Activated naive CD4-positive, alpha-beta T cell treated with anti-CD3 and anti-CD28 coated beads for 36 hours (primary cell): Measurements from ENCODE around the gene ZNF710. TPM values are rescaled to one million over a fixed set of nuclear protein-coding genes. Genes with fewer than 3 reads are reported as not detected.

ENCODE experiments used
- microRNA-seq: library from miRNA; unstranded; fragments of <30 nt; microRNA quantifications from one replicate; pipeline ENCODE4 v1.2.0, GENCODE V29; 2022; ENCODE audit warnings: borderline microRNAs expressed, borderline replicate concordance
- total RNA-seq, 2 experiments: library from RNA; stranded (reverse); gene quantifications; one replicate each; pipeline ENCODE4 v1.2.3, GENCODE V29; 2021

Gene ZNF710
- total RNA-seq, 2 experiments from 2014 or later, result 17.3 to 19.8 TPM

Small RNA genes within 50 kb of the gene (microRNA-seq; reads per million reads assigned to microRNA genes)
- 4.4 reads per million for gene MIR3174

Other genes with a start within 250 kb of the ZNF710 start
- not detected for gene MESP2, start 225.0 kb upstream of the ZNF710 start, total RNA-seq
- gene ANPEP, start 186.5 kb upstream of the ZNF710 start, total RNA-seq, result not detected
- gene AP3S2, start 107.3 kb upstream of the ZNF710 start, total RNA-seq, result 10 to 100 TPM; 20.2 to 25.2 TPM
- gene ARPIN, start 88.4 kb upstream of the ZNF710 start, total RNA-seq, result not detected
- 100 to 1,000 TPM; 225 to 229 TPM for gene IDH2, start 101.1 kb downstream of the ZNF710 start, total RNA-seq
- gene SEMA4B, start 200.0 kb downstream of the ZNF710 start, total RNA-seq, result 1 to 10 TPM; 6.8 to 8.6 TPM
- 100 to 1,000 TPM; 156 to 171 TPM for gene CIB1, start 232.6 kb downstream of the ZNF710 start, total RNA-seq
- gene GDPGP1, start 232.9 kb downstream of the ZNF710 start, total RNA-seq, result 1 to 10 TPM; 1.5 to 3.6 TPM
- under 1 TPM; 0.15 to 0.26 TPM for gene TTLL13, start 248.2 kb downstream of the ZNF710 start, total RNA-seq